Stomach (tissue), 4 donors: ENCODE data around the gene OR56A3.

Experiments
- POLR2A ChIP-seq, 4 donors: fragments of 450-650 bp; IDR thresholded peaks; one replicate each; pipeline ENCODE4 v1.6.1; 2016; ENCODE audit warnings: antibody characterized with exemption in 4 of 4, control low read depth in 2 of 4, mild to moderate bottlenecking in 1 of 4, moderate library complexity in 1 of 4
- TF ChIP-seq, protein P1 (sequence below), 7 experiments: fragments of 450-650 bp in 4 of 7; fragments of 200-600 bp in 3 of 7; sonication (generic) in 3 of 7; IDR thresholded peaks; one replicate each; pipeline ENCODE4 v1.5.1; 2016 to 2019; ENCODE audit warnings: antibody characterized with exemption in 7 of 7, control low read depth in 2 of 7, mild to moderate bottlenecking in 1 of 7

DNA sequence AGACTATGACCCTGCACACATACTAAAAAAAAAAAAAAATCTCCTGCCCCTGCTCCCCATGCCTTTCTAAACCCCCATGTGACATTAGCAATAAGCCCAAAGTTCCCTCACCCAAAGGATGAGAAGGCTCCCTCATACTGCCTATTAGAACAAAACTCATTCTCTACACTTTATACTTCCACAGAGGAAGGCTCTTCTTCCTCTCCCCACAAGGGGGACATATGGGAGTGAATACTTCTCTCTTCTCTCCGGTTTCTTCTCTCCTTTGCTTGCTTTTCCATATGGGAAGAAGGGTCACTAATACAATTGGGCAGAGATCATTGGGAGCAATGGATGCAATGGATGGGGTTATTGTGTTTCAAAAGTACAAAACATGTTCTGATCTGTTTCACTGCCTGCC is 41.4 kb downstream of the OR56A3 start:
- TF ChIP-seq, protein P1, sequence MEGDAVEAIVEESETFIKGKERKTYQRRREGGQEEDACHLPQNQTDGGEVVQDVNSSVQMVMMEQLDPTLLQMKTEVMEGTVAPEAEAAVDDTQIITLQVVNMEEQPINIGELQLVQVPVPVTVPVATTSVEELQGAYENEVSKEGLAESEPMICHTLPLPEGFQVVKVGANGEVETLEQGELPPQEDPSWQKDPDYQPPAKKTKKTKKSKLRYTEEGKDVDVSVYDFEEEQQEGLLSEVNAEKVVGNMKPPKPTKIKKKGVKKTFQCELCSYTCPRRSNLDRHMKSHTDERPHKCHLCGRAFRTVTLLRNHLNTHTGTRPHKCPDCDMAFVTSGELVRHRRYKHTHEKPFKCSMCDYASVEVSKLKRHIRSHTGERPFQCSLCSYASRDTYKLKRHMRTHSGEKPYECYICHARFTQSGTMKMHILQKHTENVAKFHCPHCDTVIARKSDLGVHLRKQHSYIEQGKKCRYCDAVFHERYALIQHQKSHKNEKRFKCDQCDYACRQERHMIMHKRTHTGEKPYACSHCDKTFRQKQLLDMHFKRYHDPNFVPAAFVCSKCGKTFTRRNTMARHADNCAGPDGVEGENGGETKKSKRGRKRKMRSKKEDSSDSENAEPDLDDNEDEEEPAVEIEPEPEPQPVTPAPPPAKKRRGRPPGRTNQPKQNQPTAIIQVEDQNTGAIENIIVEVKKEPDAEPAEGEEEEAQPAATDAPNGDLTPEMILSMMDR (IDR thresholded peaks at IDR 0.05): no peak
- no peak for TF ChIP-seq POLR2A (IDR thresholded peaks at IDR 0.05)
